GM12873 (cell line): ENCODE data around the gene KRTAP10-8.

Source experiments
- CTCF ChIP-seq: IDR thresholded peaks from 2 replicates; pipeline ENCODE4 v1.5.1; 2012; ENCODE audit warnings: low read depth, mild to moderate bottlenecking, moderate library complexity, low read length, control low read depth; ENCODE audit not compliant: insufficient read depth; ENCODE audit errors: missing control alignments

Gene KRTAP10-8

GRCh38 chr21:44614161-44614631 is 2.3 kb downstream of the KRTAP10-8 start:
- TF ChIP-seq CTCF = no peak

GRCh38 chr21:44614961-44615391 is 3.1 kb downstream of the KRTAP10-8 start:
- TF ChIP-seq CTCF = no peak

- TF ChIP-seq CTCF = no peak
Measured at GRCh38 chr21:44615466-44615865, 3.6 kb downstream of the KRTAP10-8 start.

GRCh38 chr21:44615911-44616590 is 4.2 kb downstream of the KRTAP10-8 start:
- TF ChIP-seq CTCF = no peak

- TF ChIP-seq CTCF = no peak
Measured at GRCh38 chr21:44616591-44616926, 4.7 kb downstream of the KRTAP10-8 start.

- no peak for TF ChIP-seq CTCF
Measured at GRCh38 chr21:44617071-44617501, 5.2 kb downstream of the KRTAP10-8 start.

- TF ChIP-seq CTCF = peak; percentile 31
Measured at GRCh38 chr21:44618504-44618903, 6.6 kb downstream of the KRTAP10-8 start.
